ENCODE measurements around the gene LGALS3BP. TPM values are rescaled to one million over a fixed set of nuclear protein-coding genes. Genes with fewer than 3 reads are reported as not detected.

LGALS3BP gene
- total RNA-seq, 2 donors from 2014 or later, result 3.4 to 6.7 TPM

DNA sequence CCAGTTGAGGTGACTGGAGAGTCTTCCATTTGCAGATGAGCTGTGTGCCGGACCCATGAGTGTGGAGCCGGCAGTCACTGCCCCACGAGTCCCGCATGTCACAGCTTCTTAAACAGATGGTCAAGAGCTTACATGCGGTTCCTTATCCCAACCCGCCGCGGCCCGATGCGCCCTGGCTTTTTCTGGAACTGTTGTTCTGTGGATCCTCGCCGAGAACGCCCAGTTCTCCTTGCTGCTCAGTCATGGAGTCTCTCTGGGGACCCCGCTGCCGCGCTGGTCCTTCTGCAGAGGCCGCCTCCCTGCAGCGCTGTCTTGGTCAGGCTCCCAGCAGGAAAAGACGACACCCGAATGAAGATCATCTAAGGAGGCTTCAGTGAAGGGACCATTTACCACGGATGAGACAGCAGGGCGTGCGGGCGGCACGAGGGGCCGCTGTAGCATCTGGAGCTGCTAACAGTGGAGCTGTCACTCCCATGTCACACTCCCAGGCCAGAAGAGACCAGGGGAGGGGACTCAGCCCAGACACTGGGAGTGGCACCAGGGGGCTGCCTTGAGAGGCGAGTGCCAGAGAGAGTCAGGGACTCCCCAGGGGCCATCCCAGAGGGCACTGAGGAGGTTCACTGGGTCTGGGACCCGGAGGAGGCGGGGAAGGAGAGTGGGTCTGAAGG is 10.8 kb upstream of the LGALS3BP start:
- H3K27me3 Mint-ChIP-seq, result no peaks in the 10 kb centered on the region
- no peak overlapping the region for H3K4me3 Mint-ChIP-seq
- no peak overlapping the region for H3K27ac Mint-ChIP-seq
- no peaks in the 10 kb centered on the region for H3K36me3 Mint-ChIP-seq
- no peak for ATAC-seq
- H3K4me1 Mint-ChIP-seq (ENCODE audit: low read depth in 2 of 2), result peaks cover 8 to 17% of the 10 kb centered on the region in 2 donors
- no peaks in the 10 kb centered on the region for H3K9me3 Mint-ChIP-seq
- no peak for DNase-seq (ENCODE audit: low spot score)

- Mint-ChIP-seq H3K4me1 (ENCODE audit: low read depth in 2 of 2) (peaks cover 8 to 13% of the 10 kb centered on the region in 2 donors), H3K9me3 (no peaks in the 10 kb centered on the region), H3K27me3 (no peaks in the 10 kb centered on the region), H3K4me3 (no peak overlapping the region), H3K27ac (no peak overlapping the region), H3K36me3 (no peaks in the 10 kb centered on the region)
- ATAC-seq, result no peak
- no peak for DNase-seq (ENCODE audit: low spot score)
These were observed 8.4 kb upstream of the LGALS3BP start for GRCh38 chr17:78988152-78988551.

DNA sequence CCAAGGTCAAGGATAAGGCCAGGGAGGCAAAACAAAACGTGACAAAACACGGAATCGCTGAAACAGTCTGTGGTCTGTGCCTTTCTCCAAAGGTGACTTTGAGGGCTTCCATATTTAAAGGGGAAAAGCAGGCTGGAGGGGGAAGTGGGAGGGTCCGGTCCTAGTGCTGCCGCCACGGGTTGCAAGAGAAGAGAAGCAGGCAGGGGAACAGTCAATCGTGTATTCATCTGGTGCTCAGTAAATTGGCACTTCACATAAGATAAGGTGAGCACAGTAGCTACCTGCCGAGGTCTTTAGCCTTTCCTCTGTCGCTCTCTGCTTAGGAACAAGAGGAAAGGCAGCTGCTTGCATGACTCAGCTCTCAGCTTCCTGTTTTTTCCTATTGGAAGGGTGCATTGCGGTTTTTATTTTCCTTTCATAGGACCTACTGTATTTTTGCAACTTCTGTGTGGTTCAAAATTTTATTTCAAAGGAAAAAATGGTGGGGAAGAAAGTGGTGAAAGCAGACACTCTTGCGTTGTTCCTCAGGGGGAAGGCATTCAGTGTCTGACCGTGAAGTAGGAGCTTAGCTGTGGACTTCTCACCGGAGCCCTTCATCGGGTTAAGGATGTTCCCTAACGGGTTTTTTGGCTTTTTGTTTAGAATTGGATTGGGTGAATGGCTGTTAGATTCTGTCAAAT is 7.1 kb upstream of the LGALS3BP start:
- Mint-ChIP-seq H3K36me3 (no peaks in the 10 kb centered on the region), H3K4me3 (no peak overlapping the region), H3K27me3 (no peaks in the 10 kb centered on the region), H3K4me1 (ENCODE audit: low read depth in 2 of 2) (peaks cover 8 to 9% of the 10 kb centered on the region in 2 donors), H3K27ac (no peak overlapping the region), H3K9me3 (no peaks in the 10 kb centered on the region)
- DNase-seq (ENCODE audit: low spot score) (no peak), ATAC-seq (no peak)

GRCh38 chr17:78986048-78986648 is 6.4 kb upstream of the LGALS3BP start:
- peaks cover 8 to 9% of the 10 kb centered on the region in 2 donors for H3K4me1 Mint-ChIP-seq (ENCODE audit: low read depth in 2 of 2)
- no peak for DNase-seq (ENCODE audit: low spot score)
- no peaks in the 10 kb centered on the region for H3K27me3 Mint-ChIP-seq
- ATAC-seq, result no peak
- no peaks in the 10 kb centered on the region for H3K9me3 Mint-ChIP-seq
- H3K27ac Mint-ChIP-seq, result no peak overlapping the region
- H3K4me3 Mint-ChIP-seq, result no peak overlapping the region
- no peaks in the 10 kb centered on the region for H3K36me3 Mint-ChIP-seq

- Mint-ChIP-seq H3K4me1 (ENCODE audit: low read depth in 2 of 2) (peaks cover 8 to 9% of the 10 kb centered on the region in 2 donors), H3K36me3 (no peaks in the 10 kb centered on the region), H3K9me3 (no peaks in the 10 kb centered on the region), H3K4me3 (no peak overlapping the region), H3K27me3 (no peaks in the 10 kb centered on the region), H3K27ac (no peak overlapping the region)
- DNase-seq (ENCODE audit: low spot score) (no peak), ATAC-seq (no peak)
These were observed 5.7 kb upstream of the LGALS3BP start for GRCh38 chr17:78985395-78985794.

GRCh38 chr17:78981010-78981888 is 1.5 kb upstream of the LGALS3BP start:
- H3K27me3 Mint-ChIP-seq, result no peaks in the 10 kb centered on the region
- no peaks in the 10 kb centered on the region for H3K9me3 Mint-ChIP-seq
- peaks cover 3 to 5% of the 10 kb centered on the region in 2 donors for H3K4me1 Mint-ChIP-seq (ENCODE audit: low read depth in 2 of 2)
- ATAC-seq, result no peak
- no peak overlapping the region for H3K4me3 Mint-ChIP-seq
- no peaks in the 10 kb centered on the region for H3K36me3 Mint-ChIP-seq
- H3K27ac Mint-ChIP-seq, result no peak overlapping the region
- DNase-seq (ENCODE audit: low spot score), result no peak

DNA sequence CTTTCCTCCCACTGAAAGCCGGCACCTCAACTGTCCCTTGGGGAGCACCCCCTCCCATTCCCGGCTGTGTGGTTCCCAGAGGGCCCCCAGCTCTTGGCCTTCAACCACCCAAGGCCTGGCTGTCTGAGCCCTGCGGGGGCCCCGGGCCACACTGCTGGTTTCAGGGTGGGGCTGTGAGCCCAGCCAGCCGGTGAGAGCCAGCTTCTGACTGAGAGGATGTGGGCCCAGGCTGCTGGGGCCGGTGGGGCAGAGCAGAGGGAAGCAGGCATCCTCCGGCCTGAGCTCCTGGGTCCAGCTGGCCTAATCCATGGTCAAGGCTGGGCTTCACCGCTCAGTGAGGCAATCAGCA is 875 bp upstream of the LGALS3BP start:
- H3K27ac Mint-ChIP-seq, result no peak overlapping the region
- no peaks in the 10 kb centered on the region for H3K36me3 Mint-ChIP-seq
- no peaks in the 10 kb centered on the region for H3K9me3 Mint-ChIP-seq
- no peak overlapping the region for H3K4me3 Mint-ChIP-seq
- peak in 1 of 2 donors; percentile 7 for ATAC-seq
- H3K4me1 Mint-ChIP-seq (ENCODE audit: low read depth in 2 of 2), result no peaks in the 10 kb centered on the region
- DNase-seq (ENCODE audit: low spot score), result no peak
- H3K27me3 Mint-ChIP-seq, result no peaks in the 10 kb centered on the region

GRCh38 chr17:78977997-78978973 is 1.4 kb downstream of the LGALS3BP start:
- ATAC-seq, result no peak

GRCh38 chr17:78977681-78977943 is 2.1 kb downstream of the LGALS3BP start:
- H3K27ac Mint-ChIP-seq, result no peak overlapping the region

More at GRCh38 chr17:78977997-78978973, 1.4 kb downstream of the LGALS3BP start:
- Mint-ChIP-seq H3K27ac (no peak overlapping the region), H3K9me3 (no peaks in the 10 kb centered on the region), H3K27me3 (no peaks in the 10 kb centered on the region), H3K36me3 (no peaks in the 10 kb centered on the region), H3K4me1 (ENCODE audit: low read depth in 2 of 2) (no peaks in the 10 kb centered on the region), H3K4me3 (no peak overlapping the region)
- no peak for DNase-seq (ENCODE audit: low spot score)

DNA sequence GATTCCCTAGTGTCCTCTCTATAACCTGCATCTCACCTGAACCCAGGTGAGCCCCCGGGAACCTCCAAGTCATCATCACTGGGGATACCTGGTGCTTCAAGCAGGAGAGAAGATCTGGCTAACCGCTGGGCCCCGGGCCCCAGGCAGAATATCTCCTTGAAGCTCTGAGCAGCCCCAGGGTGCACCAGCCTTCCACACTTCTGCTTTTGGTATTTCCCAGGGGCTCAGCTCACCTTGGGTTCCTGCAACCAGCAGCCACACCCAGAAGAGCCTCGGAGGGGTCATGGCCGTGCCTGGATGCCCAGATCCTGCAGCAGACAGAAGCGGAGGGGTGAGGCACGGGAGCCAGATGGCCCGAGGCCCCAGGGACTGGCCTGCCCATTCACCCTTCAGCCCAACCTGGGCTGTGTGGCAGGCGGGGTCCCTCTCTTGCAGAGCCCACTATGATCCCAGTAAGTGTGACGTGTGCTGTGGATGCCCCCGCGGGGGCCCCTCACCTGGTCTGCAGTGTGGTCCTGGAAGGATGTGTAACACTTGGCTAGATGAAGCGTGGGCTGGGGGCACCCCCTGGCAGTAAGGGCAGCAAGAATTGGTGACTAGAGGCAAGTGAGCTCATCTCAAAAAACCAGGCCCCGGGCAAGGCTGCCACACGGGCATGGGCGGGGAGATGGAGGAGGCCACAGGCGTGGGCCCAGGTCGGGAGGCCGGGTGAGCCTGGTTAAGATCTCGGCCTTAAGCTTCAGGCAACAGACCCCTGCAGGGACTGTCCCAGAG is 2.6 kb downstream of the LGALS3BP start:
- Mint-ChIP-seq H3K4me1 (ENCODE audit: low read depth in 2 of 2) (no peaks in the 10 kb centered on the region), H3K27me3 (no peaks in the 10 kb centered on the region), H3K36me3 (no peaks in the 10 kb centered on the region), H3K27ac (no peak overlapping the region), H3K9me3 (no peaks in the 10 kb centered on the region), H3K4me3 (no peak overlapping the region)
- ATAC-seq (no peak), DNase-seq (ENCODE audit: low spot score) (no peak)

More at GRCh38 chr17:78977681-78977943, 2.1 kb downstream of the LGALS3BP start:
- DNase-seq (ENCODE audit: low spot score) (no peak), ATAC-seq (no peak)
- H3K9me3 Mint-ChIP-seq, result no peaks in the 10 kb centered on the region
- no peaks in the 10 kb centered on the region for H3K36me3 Mint-ChIP-seq
- H3K4me3 Mint-ChIP-seq, result no peak overlapping the region
- no peaks in the 10 kb centered on the region for H3K4me1 Mint-ChIP-seq (ENCODE audit: low read depth in 2 of 2)
- H3K27me3 Mint-ChIP-seq, result no peaks in the 10 kb centered on the region

DNA sequence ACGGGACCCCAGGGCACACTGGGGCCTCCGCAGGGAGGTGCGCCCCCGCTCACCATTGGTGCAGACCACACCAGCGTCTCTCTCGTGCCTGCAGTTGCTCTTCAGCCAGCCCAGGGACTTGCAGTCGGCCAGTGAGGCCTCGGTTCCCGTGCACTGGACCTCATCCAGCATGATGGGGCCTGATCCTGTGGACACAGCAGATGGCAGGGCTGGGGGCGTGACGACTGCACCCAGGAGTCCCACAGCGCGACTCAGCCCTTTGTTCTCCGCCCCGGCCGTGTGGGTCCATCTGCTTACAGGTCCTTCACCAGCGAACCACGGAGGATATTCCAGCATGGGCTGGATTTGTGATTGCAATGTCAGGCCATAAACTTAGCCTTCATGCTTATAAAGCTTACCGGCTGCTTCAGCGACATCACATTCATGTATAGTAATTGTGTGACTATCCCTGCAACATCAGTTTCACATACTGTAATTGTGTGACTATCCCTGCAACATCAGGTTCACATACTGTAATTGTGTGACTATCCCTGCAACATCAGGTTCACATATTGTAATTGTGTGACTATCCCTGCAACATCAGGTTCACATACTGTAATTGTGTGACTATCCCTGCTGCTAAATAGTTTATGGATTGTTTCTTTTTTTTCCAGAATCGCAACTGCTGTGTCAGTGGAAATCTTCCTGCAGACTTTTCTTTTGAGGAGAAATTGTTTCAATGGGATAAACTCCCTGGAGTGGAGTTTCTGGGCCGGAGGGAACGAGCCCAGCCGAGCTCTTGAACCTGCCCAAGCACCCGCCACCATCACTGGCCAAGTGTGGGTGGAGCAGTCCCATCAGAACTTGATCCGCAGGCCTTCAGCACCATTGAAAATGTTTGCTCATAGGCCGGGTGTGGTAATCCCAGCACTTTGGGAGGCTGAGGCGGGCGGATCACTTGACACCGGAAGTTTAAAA is 4.8 kb downstream of the LGALS3BP start:
- Mint-ChIP-seq H3K36me3 (no peaks in the 10 kb centered on the region), H3K27ac (no peak overlapping the region), H3K4me1 (ENCODE audit: low read depth in 2 of 2) (peaks cover 5 to 7% of the 10 kb centered on the region in 2 donors), H3K9me3 (no peaks in the 10 kb centered on the region), H3K27me3 (no peaks in the 10 kb centered on the region), H3K4me3 (no peak overlapping the region)
- ATAC-seq (no peak), DNase-seq (ENCODE audit: low spot score) (no peak)
